ENCODE data around the gene TMEM109.

TMEM109 gene

DNA sequence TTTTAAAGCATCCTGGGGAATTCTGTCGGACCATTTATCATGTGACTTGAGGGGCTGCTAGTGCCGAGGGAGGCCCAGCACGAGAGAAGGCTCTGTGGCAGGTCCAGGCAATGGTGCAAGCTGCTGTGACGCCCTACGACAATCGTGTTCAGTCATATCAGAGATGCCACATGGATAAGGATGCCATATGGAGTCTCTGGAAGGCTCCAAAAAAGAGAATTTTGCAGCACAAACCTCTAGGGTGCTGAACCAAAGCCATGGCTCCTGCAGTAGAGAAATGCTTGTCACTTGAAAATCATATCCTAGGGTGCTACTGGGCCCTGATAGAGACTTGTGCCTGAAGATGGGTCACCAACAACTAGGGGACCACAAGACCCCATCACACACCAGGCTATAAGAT lies 50.8 kb downstream of the TMEM109 start:
- no peak for DNase-seq (ENCODE audit: low read depth)
- TF ChIP-seq, protein P1, sequence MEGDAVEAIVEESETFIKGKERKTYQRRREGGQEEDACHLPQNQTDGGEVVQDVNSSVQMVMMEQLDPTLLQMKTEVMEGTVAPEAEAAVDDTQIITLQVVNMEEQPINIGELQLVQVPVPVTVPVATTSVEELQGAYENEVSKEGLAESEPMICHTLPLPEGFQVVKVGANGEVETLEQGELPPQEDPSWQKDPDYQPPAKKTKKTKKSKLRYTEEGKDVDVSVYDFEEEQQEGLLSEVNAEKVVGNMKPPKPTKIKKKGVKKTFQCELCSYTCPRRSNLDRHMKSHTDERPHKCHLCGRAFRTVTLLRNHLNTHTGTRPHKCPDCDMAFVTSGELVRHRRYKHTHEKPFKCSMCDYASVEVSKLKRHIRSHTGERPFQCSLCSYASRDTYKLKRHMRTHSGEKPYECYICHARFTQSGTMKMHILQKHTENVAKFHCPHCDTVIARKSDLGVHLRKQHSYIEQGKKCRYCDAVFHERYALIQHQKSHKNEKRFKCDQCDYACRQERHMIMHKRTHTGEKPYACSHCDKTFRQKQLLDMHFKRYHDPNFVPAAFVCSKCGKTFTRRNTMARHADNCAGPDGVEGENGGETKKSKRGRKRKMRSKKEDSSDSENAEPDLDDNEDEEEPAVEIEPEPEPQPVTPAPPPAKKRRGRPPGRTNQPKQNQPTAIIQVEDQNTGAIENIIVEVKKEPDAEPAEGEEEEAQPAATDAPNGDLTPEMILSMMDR (IDR thresholded peaks at IDR 0.05; ENCODE audit: low read length, missing control alignments), result no peak
- no peak overlapping the region for H3K4me3 ChIP-seq (replicated peaks; ENCODE audit: low read depth, low read length)

DNA sequence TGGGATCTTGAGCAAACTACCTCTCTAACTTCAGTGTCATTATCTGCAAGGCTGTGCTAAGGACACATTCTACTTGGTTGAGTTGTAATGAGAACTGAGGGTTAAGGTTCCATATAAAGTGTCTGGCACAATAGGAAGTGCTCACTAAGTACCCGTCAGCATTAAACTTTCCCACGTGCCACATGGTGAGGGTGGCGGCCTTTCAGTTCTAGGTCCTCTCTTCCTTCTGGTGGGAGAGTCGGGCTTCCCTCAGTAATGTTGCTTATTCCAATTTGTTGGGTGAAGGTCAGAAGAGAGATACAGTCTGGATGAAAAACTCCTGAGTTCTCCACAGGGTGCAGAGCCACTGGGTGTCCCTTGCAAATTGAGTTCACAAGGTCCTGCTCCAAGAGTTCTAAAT lies 52.9 kb downstream of the TMEM109 start:
- TF ChIP-seq, protein P1 (IDR thresholded peaks at IDR 0.05; ENCODE audit: low read length, missing control alignments), result no peak
- no peak for DNase-seq (ENCODE audit: low read depth)
- no peak overlapping the region for H3K4me3 ChIP-seq (replicated peaks; ENCODE audit: low read depth, low read length)

DNA sequence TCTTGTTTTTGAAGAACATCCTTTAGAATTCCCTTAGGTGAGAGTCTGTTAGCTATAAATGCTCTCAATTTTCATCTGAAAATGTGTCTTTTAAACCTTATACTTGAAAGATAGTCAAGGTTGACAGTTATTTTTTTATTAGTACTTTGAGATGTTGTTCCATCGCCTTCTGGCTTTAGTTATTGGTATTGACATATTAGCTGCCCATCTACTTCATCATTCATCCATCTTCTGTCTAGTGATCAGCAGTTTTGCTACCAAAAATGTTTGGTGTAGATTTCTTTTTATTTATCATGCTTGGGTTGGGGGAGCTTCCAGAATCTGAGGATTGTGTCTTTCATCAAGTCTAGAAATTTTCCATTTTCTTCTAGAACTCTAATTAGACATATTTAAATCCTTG lies 54.3 kb downstream of the TMEM109 start:
- TF ChIP-seq, protein P1 (IDR thresholded peaks at IDR 0.05; ENCODE audit: low read length, missing control alignments), result no peak
- no peak overlapping the region for H3K4me3 ChIP-seq (replicated peaks; ENCODE audit: low read depth, low read length)
- no peak for DNase-seq (ENCODE audit: low read depth)

DNA sequence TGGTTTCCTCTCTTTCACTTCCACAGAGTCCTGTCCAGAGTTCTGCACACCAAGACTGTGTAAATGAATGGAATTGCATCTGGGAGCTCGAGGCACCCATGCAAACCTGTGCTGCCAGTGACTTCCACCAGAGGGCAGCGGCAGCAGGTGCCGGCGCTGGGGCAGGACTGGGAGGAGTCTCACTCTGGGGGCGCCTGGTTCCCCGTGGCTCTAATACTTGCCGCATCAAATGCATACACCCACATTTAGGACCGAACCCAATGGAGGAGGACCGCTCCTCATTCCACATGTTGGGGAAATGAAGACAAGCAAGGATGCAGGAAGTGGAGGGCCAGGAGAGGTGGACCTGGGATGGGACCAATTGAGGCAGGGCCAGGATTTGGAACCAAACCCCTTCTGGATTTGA lies 56.4 kb downstream of the TMEM109 start:
- DNase-seq (ENCODE audit: low read depth), result peak; percentile 48
- TF ChIP-seq, protein P1 (IDR thresholded peaks at IDR 0.05; ENCODE audit: low read length, missing control alignments), result peak; percentile 87
- H3K4me3 ChIP-seq (replicated peaks; ENCODE audit: low read depth, low read length), result no peak overlapping the region

DNA sequence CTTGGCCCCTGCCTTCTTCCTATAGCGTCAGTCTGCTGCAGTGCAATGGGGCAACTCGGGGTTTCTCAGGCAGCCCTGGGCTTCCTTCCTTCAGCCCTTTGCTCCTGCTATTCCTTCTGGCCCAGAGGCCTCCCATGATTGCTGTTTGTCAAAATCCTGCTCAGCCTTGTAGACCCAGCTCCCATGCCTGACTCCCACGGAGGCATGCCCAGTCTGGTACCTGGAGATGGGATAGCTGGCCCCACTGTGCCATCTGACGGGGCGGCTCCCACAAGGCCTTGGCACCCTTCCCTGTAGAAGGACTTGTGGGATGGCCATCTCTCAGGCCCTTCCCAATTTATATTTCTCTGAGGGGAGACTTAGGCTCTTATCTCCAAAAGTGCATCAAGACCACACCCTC lies 56.9 kb downstream of the TMEM109 start:
- no peak for DNase-seq (ENCODE audit: low read depth)
- H3K4me3 ChIP-seq (replicated peaks; ENCODE audit: low read depth, low read length), result no peak overlapping the region
- TF ChIP-seq, protein P1 (IDR thresholded peaks at IDR 0.05; ENCODE audit: low read length, missing control alignments), result no peak

DNA sequence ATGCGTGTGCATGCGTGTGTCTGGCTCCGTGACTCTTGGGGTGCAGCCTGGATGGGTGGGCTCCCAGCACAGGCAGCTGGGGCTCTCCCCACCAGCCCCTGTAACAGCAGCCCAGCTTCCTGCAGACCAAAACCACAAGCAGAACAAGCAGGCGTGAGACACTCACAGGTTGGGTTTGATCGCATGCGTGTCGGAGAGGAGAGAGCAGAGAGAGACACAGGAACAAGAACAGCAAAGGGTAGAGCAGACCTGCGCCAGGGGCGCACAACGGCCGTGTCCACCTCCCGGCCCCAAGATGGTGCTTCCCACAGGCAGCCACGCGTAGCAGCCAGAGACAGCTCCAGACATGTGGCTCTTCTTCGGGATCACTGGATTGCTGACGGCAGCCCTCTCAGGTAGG lies 57.6 kb downstream of the TMEM109 start, which contains the start of gene CD6:
Gene CD6, plus strand, starts transcription at position 161 of the 400 bp plus-strand sequence. Its CDS starts 186 bp downstream, at position 347.
- DNase-seq (ENCODE audit: low read depth), result no peak
- no peak within 1 kb of the TSS for H3K4me3 ChIP-seq (replicated peaks; ENCODE audit: low read depth, low read length)
- TF ChIP-seq, protein P1 (IDR thresholded peaks at IDR 0.05; ENCODE audit: low read length, missing control alignments), result no peak

Data from fibroblast of pulmonary artery (primary cell).